ENCODE results near the gene SLITRK1.

Gene SLITRK1

DNA sequence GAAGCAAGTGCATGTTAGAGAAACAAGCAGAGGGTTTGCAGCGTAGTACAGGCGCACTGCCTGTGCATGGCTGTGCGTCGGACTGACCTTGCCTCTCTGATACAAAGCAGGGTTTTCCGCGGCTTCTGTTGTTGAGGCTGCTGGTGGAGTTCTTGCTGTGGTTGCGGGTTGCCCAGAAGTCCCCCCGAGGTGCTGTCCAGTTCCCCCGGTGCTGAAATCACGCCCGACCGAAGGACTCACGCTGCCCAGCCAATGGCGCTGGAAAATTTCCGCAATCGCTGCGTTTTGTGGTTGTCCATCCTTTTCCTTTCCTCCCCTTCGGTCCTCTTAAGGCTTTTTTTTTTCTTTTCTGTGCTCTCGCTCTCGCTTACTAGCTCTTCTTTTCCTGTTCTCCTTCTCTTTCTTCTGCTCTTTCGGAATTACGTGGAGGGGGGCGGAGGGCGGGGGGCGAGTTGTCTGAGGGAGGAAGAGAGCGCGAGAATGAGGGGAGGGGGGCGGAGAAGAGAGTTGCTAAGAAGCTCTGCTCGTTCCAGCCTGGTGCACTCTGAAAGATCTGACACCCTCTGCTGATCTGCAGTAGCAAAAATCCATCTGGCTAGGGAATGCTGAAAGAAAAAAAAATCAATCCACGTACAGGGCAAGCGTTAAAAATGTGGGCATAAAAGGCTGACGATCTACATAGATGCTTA, at the start of gene SLITRK1:
Gene SLITRK1, minus strand, starts transcription at position 558 of the 689 bp plus-strand sequence. CDS start 967 bp downstream, outside the sequence.
- DNase-seq (ENCODE audit: low spot score) = peak; percentile 71

GRCh38 chr13:83929157-83929556, 46.9 kb upstream of the SLITRK1 start:
- DNase-seq (ENCODE audit: low spot score) = peak; percentile 13

DNA sequence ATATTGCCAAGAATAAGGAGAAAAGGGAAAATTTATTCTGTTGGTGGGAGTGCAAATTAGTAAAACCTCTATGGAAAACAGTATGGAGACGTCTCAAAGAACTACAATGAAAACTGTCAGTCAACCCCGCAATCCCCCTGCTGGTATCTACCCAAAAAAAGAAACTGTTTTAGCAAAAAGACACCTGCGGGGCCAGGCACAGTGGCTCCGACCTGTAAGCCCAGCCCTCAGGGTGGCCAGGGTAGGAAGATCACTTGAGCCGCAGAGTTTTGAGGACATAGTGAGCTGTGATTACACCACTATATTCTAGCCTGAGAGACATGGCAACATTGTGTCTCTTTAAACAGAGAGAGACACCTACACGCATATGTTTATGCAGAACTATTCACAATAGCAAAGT, 37.5 kb upstream of the SLITRK1 start:
- DNase-seq (ENCODE audit: low spot score) = no peak

GRCh38 chr13:83914368-83914767, 32.1 kb upstream of the SLITRK1 start:
- no peak for DNase-seq (ENCODE audit: low spot score)

- DNase-seq (ENCODE audit: low spot score) = no peak
These were observed 25.1 kb upstream of the SLITRK1 start for GRCh38 chr13:83907196-83907989.

GRCh38 chr13:83906240-83906820, 24.1 kb upstream of the SLITRK1 start:
- DNase-seq (ENCODE audit: low spot score) = no peak

DNA sequence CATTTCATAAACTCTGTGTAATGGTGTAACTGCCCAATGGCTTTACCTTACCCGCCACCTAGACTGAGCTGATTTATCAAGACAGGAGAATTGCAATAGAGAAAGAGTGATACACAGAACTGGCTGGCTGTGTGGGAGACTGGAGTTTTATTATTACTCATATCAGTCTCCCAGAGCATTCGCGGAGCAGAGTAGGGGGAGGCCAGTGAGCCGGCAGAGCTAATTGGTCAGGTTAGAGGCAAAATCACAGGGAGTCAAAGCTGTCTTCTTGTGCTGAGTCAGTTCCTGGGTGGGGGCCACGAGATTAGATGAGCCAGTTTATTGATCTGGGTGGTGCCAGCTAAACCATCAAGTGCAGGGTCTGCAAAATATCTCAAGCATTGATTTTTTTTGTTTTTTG, 23.4 kb upstream of the SLITRK1 start:
- DNase-seq (ENCODE audit: low spot score) = no peak

GRCh38 chr13:83895994-83896580, 13.8 kb upstream of the SLITRK1 start:
- no peak for DNase-seq (ENCODE audit: low spot score)

GRCh38 chr13:83890358-83890757, 8.1 kb upstream of the SLITRK1 start:
- DNase-seq (ENCODE audit: low spot score) = no peak

DNA sequence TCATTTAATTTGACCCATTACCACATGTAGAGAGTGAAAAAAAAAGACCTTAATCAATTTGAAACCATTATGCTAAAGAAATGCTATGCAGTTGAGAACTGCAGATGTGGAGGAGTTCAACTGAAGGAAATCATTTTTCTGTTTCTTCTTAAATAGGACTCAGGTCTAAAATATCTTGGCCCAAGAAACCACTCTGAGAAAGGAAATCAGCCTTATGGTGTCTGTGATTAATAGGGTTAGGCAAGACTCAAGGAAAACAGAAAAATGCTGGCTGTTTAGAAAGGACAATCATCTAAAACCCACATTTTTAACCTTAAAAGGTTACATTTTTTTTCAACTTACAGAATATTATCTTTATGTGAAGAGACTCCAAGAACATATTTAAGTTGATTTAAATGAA, 1.9 kb upstream of the SLITRK1 start:
- DNase-seq (ENCODE audit: low spot score) = no peak

- no peak for DNase-seq (ENCODE audit: low spot score)
These were observed 818 bp upstream of the SLITRK1 start for GRCh38 chr13:83883061-83883523.

GRCh38 chr13:83882606-83882959, 309 bp upstream of the SLITRK1 start:
- no peak for DNase-seq (ENCODE audit: low spot score)

DNA sequence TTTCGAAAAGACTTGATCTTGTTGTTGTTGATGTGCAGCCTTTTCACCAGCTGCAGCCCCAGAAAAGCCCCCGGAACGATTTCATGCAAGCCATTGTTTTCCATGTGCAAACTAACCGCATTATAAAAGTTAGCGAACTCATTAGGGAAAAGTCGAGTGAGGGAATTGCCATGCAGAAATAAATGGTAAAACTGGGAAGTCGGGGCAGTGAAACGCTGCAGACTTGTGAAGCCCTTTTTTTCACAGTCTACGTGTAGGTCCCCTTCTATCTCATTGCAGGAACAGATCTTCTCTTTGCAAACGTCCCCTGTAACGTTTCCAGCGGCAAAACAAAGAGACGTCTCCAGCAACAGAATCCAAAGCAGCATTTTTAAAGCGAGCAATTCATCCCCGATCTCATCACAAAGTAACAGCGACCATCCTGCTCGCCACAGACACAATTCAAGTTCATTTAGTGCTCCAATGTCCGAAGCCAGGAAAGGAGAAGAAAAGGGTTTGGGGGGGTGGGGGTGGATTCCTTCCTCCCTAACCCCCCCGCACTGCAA, 1.1 kb downstream of the SLITRK1 start:
- DNase-seq (ENCODE audit: low spot score) = no peak

GRCh38 chr13:83880275-83881139, 1.8 kb downstream of the SLITRK1 start:
- no peak for DNase-seq (ENCODE audit: low spot score)

DNA sequence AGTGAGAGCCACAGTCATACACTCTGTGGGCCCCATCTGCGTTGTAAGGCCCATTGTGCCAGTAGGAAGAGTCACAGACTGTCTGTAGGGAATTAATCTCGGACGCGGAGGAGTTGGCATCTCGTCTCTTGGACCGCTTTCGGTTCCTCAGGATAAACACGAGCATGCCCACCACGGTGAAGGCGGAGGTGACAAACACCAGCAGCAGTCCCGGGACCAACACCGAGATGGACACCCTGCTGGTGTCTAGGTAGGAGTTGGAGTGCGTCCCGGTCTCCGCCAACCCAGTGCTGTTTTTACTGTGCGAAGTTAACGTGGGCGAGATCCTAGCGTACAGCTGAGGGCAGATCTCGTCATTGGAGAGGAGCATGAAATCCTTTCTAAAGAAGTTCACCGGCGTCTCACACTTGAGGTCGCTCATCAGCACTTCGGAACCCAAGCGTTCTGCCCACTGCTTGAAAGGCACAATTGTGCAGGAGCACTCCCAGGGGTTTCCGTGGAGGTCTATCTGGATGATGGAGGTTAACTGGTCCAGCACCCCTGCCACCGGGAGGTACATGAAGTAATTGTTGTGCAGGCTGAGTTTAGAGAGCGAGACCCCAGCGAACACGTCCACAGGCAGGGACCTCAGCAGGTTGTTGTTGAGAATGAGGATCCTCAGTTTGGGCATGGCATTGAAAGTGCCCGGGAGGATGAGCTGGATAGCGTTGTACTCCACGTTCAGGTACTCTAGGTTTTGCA, 2.7 kb downstream of the SLITRK1 start:
- no peak for DNase-seq (ENCODE audit: low spot score)

DNA sequence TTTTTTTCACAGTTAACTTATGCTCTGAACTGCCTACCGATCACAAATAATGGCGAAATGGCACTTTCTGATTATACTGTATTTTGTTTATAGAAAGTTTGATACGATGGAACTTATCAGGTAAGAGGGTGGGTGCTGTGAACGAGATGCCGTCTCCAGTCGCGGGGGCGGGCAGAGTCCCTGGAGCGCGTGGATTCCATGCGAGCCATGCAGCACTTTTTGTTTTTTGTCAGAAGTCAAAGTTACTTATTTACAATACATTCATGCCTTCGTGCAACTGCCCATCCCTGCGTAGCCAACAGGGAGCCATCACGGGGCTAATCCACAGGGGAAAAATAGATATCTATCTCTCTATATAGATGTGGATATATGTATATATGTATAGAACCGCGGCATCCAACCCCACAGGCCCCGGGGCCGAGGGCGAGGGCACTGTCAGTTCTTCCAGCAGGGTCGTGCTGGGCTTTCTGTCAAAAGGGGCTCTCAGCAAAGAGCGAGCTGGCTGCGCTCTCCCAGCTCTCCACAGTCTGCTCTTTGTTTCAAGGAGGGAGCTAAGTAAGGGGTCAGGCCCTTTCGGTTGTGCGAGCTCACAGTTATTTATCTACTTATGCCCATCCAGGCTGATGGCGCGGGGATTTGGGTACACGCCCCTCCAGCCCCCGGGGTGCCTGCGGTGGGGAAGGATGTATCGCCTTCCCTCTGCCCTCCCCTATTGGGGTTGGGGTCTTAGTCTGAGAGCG, 3.4 kb downstream of the SLITRK1 start:
- no peak for DNase-seq (ENCODE audit: low spot score)

DNA sequence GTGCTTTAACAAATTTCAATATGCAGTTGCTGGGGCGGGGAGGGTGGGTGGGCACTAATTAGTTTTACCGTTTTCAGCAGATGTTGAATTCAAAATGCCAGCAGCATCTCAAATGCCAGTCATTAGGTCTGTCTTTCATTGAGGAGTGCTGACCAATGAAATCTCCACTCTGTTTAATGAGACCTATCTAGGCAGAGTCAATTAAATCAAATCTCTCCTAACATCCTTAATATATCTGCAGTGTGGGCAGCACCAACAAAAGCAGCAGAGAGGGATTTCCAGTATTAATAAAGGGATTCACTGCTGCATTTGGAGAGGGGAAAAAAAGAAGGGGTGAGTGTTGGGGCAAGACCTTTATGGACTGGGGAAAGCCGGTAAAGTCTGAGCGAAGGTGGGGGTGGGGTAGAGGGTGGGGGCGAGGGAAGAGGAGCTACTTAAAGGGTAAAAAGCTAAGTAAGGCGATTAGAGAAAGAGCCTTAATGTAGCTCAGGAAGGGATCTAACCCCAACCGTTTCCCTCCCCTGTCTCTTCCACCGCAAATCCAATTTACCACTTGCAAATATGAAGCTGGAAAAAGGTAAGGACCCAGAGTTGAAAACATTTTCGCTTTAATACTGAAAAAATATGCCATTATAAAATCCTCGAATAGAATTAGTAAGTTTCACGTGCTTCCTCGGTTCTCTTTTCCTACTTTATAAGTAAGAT, 4.5 kb downstream of the SLITRK1 start:
- peak; percentile 66 for DNase-seq (ENCODE audit: low spot score)

- no peak for DNase-seq (ENCODE audit: low spot score)
These were observed 5.7 kb downstream of the SLITRK1 start for GRCh38 chr13:83876546-83876945.

- no peak for DNase-seq (ENCODE audit: low spot score)
These were observed 14.6 kb downstream of the SLITRK1 start for GRCh38 chr13:83867708-83868107.

All from D341Med (cell line).